HG02852 (cell line): ENCODE measurements around the gene WDR62.

Experiments
- ATAC-seq: cut with Tn5 transposase; IDR thresholded peaks from one replicate; pipeline ENCODE4 v1.9.1; 2021; ENCODE audit warnings: mild to moderate bottlenecking, moderate library complexity; ENCODE audit not compliant: unreplicated experiment

The WDR62 gene

DNA sequence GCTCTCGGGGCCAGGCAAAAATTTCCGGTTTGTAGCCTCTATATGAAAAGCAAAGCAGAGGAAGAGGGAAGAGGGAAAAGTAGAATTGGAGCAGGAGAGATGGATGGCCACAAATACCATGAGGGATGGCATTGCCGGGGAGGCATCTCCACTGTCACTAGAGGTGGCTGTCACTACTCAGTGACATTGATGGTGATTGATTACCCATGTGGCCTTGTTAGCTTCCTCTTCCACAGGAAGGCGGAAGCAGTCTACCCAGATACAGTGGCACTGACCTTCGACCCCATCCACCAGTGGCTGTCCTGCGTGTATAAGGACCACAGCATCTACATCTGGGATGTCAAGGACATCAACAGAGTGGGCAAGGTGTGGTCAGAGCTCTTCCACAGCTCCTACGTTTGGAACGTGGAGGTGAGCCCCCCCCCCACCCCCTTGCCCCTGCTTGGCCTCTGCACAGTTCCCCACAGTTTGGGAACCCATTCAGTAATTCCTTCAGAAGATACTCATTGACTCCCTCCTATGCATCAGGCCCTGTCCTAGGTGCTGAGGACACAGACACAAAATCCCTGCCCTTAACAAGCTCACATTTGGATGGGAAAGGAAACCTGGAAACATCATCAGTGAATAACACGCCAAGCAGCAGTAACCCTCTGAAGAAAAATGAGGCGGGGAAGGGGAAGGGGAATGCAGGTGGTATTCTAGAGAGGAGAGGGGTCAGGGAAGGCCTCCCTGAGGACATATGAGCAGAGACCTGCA is 18.6 kb downstream of the WDR62 start:
- no peak for ATAC-seq

DNA sequence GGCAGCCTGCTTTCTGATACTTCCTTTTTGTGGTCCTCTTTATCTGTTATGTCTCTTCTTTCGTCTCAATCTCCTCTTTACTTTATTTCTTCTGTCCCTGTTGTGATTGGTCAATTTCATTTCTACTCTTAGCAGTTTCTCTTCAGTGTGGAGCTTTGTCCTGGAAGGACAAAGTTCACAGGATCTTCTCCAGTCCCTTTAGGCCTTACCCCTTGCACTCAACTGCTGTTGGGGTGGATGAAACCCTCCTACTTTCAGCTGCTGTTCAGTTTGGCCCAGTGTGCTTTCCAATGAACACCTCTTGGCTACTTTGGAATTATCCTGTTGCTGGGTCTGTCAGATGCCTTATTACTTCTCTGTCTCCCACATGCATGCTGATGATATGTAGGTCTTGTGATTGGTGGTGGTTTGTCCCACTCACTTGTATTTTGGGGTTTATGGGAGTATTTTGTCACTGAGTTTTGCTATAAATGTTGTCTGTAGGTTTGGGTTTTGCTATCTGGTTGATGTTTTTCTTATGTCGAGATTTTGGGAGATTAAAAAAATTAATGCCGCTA is 24.8 kb downstream of the WDR62 start:
- no peak for ATAC-seq

DNA sequence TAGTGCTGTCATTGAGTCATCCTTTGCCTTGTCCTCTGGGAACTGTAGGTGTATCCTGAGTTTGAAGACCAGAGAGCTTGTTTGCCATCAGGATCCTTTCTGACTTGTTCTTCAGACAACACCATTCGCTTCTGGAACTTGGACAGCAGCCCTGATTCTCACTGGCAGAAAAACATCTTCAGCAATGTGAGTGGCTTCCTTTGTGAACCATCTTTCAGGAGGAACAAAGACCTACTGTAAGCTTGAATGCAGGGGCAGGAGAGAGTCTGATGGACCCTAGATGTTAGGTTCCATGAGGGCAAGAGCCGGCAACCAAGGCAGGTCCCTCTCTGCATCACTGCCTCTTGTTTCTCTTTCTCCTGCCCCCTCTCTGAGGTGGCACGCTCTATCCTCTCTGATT is 26.7 kb downstream of the WDR62 start:
- ATAC-seq, result no peak

DNA sequence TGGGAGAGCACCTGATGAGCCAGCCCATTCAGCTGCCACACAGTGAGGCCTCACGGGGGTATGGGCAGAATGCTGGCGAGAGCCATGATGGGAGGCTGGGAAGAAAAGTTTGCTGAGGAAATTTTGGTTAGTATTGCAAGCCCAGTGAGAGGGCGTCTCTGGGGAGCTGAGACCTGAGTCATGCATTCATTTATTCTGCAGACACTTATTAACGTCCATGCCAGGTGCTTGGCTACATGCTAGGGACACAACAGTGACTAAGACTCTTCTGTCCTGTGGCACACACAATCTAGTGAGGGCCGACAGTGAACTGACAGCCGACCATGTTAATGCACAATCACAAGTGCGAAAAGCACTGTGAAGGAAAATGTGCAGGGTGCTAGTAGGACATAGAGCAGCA is 27.2 kb downstream of the WDR62 start:
- no peak for ATAC-seq

DNA sequence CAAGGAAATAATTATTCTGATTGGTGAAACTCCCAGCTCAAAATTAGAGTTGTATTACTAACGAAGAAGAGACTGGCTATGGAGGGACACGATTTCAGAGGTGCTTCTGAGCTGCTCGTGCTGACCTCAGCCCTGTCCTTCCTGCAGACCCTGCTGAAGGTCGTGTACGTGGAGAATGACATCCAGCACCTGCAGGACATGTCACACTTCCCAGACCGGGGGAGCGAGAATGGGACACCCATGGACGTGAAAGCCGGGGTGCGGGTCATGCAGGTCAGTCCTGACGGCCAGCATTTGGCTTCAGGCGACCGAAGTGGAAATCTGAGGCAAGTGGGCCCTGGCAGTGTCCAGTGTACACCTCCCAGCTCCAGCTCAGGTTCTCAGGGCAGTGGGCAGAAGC is 28.2 kb downstream of the WDR62 start:
- ATAC-seq, result no peak

DNA sequence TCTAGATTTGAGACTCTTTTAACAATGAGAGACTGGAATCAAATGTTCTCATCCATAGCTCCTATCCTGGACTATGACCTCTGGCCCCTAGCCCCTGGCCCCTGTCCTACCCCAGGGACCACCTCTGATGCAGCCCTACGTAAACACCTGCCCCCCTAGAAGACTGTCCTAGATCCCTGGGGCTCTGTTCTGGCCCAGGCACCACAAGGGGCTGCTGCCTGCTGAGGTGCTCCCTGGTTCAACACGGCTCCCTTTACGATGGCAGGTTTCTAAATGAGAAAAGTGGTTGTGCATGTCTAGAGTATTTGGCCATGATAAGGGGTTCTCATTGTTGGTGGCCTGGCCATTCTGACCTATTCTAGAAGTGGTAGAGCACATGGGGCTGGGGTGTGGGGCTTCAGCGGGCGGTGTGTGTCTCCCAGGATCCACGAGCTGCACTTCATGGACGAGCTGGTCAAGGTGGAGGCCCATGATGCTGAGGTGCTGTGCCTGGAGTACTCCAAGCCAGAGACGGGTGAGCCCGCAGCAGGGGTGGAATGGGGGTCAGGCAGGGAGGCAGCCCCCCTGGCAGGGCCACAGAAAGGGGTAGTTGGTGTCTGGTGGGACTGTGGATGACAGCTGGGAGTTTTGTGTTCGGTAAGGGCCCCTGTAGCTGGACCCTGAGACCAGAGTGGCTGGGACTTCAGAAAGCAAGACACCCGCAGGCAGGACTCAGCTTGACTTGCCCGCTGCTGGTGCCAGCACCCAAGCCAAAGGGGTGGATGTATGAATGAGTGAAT is 29.7 kb downstream of the WDR62 start:
- ATAC-seq, result no peak

DNA sequence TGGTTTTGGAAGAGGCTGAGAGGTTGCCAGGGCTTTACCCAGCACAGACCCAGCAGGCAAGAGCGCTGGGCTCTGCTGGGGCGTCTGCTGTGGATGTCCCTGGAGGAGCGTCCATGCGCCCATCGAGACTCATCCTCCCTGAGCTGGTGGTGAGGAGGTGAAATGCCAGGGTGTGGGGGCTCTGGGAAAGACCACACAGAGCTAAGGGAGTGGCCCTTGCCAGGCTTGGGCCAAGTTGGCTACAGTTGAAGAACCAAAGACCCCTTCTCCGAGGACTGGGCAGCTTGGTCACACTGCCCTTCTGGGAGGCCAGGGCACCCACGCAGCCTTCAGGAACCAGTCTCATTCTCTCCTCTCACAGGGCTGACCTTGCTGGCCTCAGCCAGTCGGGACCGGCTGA is 31.6 kb downstream of the WDR62 start:
- no peak for ATAC-seq

DNA sequence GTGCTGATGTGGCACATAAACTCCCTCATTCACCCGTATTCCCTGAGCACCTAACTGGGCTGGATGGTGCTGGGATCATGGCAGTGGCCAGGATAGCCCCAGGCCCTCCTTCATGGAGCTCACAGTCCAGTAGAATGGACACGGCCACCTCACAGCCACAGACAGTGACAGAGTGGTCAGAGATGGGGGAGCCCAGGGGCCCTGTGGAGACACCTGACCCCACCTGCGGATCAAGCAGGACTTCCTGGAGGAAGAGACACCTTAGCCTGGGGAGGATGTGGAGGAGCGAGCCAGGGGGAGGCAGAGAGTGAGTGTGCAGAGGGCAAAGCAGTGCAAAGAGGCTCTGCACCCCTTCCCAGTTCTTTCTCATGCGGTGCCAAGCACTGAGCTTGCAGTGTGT is 35.1 kb downstream of the WDR62 start:
- no peak for ATAC-seq

DNA sequence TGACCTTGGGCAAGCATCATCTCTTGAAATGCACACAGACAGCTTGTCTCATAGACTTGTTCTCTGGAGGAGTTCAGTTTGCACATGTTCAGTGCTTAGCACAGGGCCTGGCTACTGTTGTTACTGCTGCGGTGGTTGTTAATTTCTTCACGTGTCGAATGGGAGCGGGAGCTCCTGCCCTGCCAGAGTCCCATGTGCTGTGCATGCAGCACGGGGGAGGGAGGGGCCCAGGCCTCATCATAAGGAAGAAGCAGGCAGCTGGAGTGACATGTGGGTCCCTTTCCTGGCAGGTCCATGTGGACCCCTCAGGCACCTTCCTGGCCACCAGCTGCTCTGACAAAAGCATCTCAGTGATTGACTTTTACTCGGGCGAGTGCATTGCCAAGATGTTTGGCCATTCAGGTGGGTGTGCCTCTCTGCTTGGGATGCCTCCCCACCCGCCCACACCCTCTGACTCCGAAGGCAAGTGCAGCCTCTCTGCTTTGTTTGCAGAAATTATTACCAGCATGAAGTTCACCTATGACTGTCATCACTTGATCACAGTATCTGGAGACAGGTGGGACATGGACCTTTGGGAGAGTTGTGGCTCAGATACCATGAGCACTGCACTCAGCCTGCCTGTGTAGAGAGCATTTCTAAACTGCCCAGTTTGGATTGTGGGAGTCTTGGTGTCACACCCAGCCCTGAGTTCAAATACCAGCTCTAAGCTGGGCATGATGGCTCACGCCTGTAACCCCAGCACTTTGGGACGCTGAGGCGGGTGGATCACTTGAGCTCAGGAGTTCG is 36.4 kb downstream of the WDR62 start:
- ATAC-seq, result no peak

DNA sequence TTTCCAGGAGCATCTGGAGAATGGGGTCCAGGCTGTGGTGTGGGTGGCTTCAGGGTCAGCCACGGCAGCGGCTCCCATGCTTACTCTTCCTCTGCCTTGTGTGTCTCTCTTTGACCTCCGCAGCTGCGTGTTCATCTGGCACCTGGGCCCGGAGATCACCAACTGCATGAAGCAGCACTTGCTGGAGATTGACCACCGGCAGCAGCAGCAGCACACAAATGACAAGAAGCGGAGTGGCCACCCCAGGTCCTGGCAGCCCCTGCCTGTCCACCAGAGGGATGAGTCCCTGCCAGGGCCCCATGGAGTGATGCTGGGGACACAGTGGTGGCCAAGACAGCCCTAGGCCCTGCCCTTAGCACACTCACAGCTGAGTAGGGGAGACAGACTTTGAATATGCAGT is 37.9 kb downstream of the WDR62 start:
- no peak for ATAC-seq

DNA sequence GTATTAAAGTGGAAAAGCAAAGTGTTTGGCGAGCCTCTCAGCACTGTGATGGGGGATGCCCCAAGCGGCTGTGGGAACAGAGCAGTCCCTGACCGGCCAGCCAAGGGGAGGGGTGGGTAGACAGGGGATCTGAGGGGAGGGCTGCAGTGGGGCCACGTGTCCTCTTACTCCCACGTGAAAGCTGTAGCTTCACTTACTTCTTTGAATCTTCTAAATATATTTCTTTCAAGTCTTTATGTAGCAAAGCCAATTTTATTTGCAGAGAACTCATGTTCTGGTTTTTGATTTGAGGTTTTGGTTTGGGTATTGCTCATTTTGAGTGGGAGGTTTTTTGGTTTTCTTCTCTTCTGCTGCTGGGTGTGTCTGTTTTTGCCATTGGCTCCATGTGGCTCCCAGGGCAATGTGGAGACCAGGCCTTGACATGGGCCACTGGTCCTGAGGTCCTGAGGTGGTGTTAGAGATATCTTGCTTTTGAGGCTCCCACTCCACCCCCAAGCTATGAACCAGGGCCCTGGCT is 38.5 kb downstream of the WDR62 start:
- ATAC-seq, result no peak

DNA sequence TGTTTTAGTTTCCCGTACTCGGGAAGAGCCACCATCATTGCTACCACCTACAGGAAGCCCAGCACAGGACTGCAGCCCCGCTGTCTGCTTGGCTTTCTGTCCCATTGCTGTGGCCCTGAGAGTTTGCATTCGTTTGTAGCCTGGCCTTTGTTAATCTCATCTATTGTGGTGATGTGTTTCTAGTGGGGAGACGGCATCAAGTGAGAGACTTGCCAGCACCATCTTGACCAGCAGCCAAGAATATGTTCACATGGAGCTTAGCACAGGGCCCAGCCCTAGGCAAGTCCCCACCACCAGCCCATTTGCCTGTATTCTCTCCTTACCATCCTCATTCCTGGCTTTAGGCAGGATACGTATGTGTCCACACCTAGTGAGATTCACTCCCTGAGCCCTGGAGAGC is 39.0 kb downstream of the WDR62 start:
- ATAC-seq, result no peak

DNA sequence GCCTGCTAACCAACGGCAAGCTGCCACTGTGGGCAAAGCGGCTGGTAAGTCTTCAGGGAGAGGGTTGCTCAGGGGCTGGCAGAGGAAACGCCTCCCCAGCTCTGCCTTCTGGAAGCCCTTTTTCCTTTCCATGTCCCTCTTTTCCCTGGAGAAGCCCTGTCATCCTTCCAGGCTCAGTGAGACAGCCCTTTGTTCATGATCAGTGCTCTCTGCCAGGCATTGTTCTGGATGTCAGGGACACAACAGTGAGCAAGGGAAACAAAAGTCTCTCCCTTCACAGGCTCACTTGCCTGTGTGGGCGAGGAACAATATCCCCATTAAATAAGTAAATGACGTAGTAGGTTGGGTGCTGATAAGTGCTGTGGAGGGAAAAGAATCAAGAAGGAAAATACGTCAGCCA is 42.3 kb downstream of the WDR62 start:
- ATAC-seq, result no peak

DNA sequence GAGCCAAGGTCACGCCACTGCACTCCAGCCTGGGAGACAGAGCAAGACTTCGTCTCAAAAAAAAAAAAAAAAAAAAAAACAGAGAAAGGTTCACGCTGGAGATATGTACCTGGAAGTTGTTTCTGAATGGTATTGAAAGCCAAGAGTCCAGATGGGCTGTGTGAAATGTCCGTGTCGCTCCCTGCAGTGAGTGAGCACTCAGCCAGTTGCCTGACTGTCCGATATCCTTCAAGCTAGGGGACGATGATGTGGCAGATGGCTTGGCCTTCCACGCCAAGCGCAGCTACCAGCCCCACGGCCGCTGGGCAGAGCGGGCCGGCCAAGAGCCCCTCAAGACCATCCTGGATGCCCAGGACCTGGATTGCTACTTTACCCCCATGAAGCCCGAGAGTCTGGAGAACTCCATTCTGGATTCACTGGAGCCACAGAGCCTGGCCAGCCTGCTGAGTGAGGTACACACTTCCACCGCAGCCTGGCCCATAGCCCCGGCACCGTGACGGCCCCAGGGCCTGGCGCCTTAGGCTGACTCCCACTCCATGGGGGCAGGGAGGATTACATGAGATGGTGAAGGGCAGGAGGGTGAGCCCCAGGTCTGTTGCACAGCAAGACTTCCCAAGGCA is 44.6 kb downstream of the WDR62 start:
- no peak for ATAC-seq

DNA sequence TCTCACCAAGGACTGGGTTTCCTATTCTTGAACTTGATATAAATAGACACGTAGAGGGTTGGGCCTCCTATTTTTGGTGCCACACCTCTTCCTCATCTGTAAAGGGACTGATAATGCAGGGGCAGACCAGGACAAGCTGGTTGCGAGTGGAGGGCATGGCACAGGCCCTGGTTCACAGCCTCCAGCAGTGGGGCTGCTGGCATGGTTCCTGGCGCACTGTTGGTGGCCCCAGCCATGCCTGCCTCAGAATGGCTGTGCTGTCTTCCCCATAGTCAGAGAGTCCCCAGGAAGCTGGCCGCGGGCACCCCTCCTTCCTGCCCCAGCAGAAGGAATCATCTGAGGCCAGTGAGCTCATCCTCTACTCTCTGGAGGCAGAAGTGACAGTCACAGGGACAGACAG is 45.8 kb downstream of the WDR62 start:
- ATAC-seq, result no peak

DNA sequence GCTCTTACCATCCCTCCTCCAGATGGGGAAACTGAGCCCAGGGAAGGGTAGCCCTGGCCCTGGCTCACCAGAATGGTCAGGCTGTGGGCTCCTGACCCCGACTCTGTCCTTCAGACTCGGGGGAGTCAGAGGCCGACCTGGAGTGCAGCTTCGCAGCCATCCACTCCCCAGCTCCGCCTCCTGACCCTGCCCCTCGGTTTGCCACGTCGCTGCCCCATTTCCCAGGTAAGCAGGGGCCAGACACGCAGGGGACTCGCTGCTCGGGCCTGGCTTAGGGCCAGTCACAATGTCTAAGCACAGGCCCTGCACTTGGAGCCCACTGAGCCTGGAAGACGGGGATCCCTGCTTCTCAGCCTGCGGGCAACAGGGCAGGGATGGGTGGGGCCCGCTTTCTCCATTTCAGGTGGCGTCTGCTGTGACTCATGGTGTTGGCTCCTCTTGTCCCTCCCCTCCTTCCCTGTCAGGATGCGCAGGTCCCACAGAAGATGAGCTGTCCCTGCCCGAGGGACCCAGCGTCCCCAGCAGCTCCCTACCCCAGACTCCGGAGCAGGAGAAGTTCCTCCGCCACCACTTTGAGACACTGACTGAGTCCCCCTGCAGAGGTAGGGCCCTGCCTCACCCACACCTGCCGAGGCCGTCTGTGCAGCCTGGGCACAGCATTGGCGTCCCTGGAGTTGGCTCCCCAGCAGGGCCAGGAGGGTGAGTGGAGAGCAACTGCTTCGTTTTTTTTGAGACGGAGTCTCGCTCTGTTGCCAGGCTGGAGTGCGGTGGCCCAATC is 47.0 kb downstream of the WDR62 start:
- no peak for ATAC-seq

DNA sequence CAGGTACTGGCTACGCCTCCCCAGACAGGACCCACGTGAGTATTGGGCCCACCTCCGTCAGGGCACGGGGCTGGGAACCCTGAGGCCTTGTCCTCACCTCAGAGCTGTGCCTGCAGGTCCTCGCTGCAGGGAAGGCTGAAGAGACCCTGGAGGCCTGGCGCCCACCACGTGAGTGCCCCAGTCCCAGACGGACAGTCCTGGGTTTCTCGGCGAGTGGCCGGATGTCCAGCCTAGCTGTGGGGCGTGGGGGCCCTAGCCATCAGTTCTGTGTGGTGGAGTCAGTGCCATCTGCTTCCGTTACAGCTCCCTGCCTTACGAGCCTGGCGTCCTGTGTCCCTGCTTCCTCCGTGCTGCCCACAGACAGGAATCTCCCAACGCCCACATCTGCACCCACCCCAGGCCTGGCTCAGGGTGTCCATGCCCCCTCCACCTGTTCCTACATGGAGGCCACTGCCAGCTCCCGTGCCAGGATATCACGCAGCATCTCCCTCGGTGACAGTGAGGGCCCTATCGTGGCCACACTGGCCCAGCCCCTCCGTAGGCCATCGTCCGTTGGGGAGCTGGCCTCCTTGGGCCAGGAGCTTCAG is 48.4 kb downstream of the WDR62 start:
- no peak for ATAC-seq

DNA sequence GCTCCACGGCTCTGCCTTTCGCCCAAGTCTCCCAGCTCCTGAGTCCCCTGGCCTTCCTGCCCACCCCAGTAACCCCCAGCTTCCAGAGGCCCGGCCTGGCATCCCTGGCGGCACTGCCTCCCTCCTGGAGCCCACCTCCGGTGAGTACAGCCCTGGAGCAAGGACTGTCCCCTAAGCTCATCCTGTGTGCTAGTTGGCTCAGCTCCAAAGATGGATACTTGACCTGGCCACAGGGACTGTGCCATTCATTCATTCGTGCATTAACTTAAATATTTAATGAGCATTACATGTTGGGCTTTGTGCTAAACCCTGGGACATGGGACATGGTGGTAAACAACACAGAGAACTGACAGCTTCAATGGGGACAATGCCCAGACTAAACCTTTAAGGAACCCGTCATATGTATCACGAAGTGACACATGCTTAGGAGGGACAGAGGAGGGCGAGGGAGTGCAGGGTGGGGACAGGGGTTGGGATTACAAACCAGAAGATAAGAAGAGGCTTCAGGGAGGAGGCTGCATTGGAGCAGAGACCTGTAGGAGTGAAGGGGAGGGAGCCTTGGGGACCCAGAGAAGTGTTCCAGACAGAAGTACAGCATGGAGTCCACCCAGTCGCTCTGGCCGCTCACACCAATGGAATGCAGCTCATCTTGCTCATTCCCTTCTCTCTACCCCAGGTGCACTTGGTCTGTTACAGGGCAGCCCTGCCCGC is 49.3 kb downstream of the WDR62 start:
- no peak for ATAC-seq

DNA sequence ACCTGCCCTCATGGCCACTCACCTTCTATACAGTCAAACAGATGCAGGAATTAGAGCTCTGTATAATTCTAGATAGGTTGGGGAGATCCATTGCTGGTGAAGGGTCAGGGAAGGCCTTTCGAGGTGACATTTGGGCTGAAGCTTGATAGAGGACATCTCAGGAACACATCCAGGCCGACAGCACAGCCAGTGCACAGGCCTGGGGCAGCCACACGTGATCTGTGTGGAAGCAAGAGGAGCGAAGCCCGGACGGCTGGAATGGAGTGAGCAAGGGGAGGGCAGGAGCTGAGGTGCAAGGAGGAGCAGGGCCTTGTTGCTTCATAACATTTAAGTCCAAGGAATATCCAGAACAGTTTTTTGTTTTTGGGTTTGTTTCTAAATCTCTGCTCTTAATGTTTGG is 51.7 kb downstream of the WDR62 start:
- ATAC-seq, result no peak
